Trophoblast cell (in vitro differentiated cells and primary cell): Measurements from ENCODE around the gene VWA8.

ENCODE experiments used
- DNase-seq, 2 donors: peaks; one replicate each; pipeline ENCODE4 v3.0.0-alpha.2; 2016
- H2AFZ ChIP-seq: 2 replicates; pipeline ENCODE4 v1.6.1; 2013; ENCODE audit warnings: low read length, moderate library complexity, mild to moderate bottlenecking; ENCODE audit not compliant: insufficient read depth, poor library complexity
- H2AK5ac ChIP-seq: 2 replicates; pipeline ENCODE4 v1.6.1; 2013; ENCODE audit warnings: mild to moderate bottlenecking, low read length
- H2BK120ac ChIP-seq: 2 replicates; pipeline ENCODE4 v1.6.1; 2013; ENCODE audit warnings: low read length, mild to moderate bottlenecking, moderate library complexity; ENCODE audit not compliant: insufficient read depth, poor library complexity
- H2BK12ac ChIP-seq: 2 replicates; pipeline ENCODE4 v1.6.1; 2013; ENCODE audit warnings: mild to moderate bottlenecking, low read length, moderate library complexity
- H2BK5ac ChIP-seq: 2 replicates; pipeline ENCODE4 v1.6.1; 2013; ENCODE audit warnings: low read length, low read depth, moderate library complexity, mild to moderate bottlenecking; ENCODE audit not compliant: poor library complexity
- H3K14ac ChIP-seq: 2 replicates; pipeline ENCODE4 v1.6.1; 2013; ENCODE audit warnings: mild to moderate bottlenecking, low read length
- H3K18ac ChIP-seq: 2 replicates; pipeline ENCODE4 v1.6.1; 2013; ENCODE audit warnings: mild to moderate bottlenecking, low read length
- H3K23ac ChIP-seq: 2 replicates; pipeline ENCODE4 v1.6.1; 2013; ENCODE audit warnings: low read length
- H3K27ac ChIP-seq: 2 replicates; pipeline ENCODE4 v1.5.1; 2013; ENCODE audit warnings: low read depth, mild to moderate bottlenecking, inconsistent platforms, low read length, moderate library complexity
- H3K27me3 ChIP-seq: 2 replicates; pipeline ENCODE4 v1.6.1; 2013; ENCODE audit warnings: inconsistent platforms, mild to moderate bottlenecking, low read length, moderate library complexity; ENCODE audit not compliant: insufficient read depth
- H3K36me3 ChIP-seq, 2 experiments: 1 replicate in 1 of 2; 2 replicates in 1 of 2; pipeline ENCODE4 v1.6.1; 2013; ENCODE audit warnings: low read length in 2 of 2, mild to moderate bottlenecking in 2 of 2, moderate library complexity in 1 of 2; ENCODE audit not compliant: insufficient read depth in 2 of 2, control insufficient read depth in 1 of 2
- H3K4ac ChIP-seq: 2 replicates; pipeline ENCODE4 v1.6.1; 2013; ENCODE audit warnings: low read depth, mild to moderate bottlenecking, low read length, moderate library complexity
- H3K4me1 ChIP-seq, 2 experiments: 1 replicate in 1 of 2; 2 replicates in 1 of 2; pipeline ENCODE4 v1.6.1; 2013; ENCODE audit warnings: low read length in 2 of 2, mild to moderate bottlenecking in 2 of 2, moderate library complexity in 1 of 2; ENCODE audit not compliant: insufficient read depth in 2 of 2, control insufficient read depth in 1 of 2
- H3K4me2 ChIP-seq: 2 replicates; pipeline ENCODE4 v1.6.1; 2013; ENCODE audit warnings: inconsistent platforms, mild to moderate bottlenecking, low read length, moderate library complexity
- H3K4me3 ChIP-seq: 2 replicates; pipeline ENCODE4 v1.5.1; 2013; ENCODE audit warnings: mild to moderate bottlenecking, low read depth, low read length, inconsistent platforms
- H3K79me1 ChIP-seq: one replicate; pipeline ENCODE4 v1.6.1; 2013; ENCODE audit warnings: low read length
- H3K79me2 ChIP-seq: 2 replicates; pipeline ENCODE4 v1.6.1; 2013; ENCODE audit warnings: low read length, mild to moderate bottlenecking; ENCODE audit not compliant: control insufficient read depth, insufficient read depth, poor library complexity
- H3K9ac ChIP-seq: 2 replicates; pipeline ENCODE4 v1.6.1; 2013; ENCODE audit warnings: mild to moderate bottlenecking, low read length
- H3K9me3 ChIP-seq: 2 replicates; pipeline ENCODE4 v1.6.1; 2013; ENCODE audit warnings: low read depth, mild to moderate bottlenecking, control low read depth, inconsistent platforms, low read length; ENCODE audit not compliant: insufficient read depth
- H4K12ac ChIP-seq: 2 replicates; pipeline ENCODE4 v1.6.1; 2013; ENCODE audit warnings: low read depth, mild to moderate bottlenecking, low read length, moderate library complexity
- H4K8ac ChIP-seq: 2 replicates; pipeline ENCODE4 v1.6.1; 2013; ENCODE audit warnings: low read depth, mild to moderate bottlenecking, low read length, moderate library complexity
- H4K91ac ChIP-seq: one replicate; pipeline ENCODE4 v1.6.1; 2013; ENCODE audit warnings: low read depth, mild to moderate bottlenecking, low read length, moderate library complexity
- WGBS: extraction: QIAGEN DNeasy Blood & Tissue Kit; methylation state at CpG from one replicate; pipeline ENCODE4 v1.1.7; 2013; ENCODE audit warnings: missing lambda C conversion rate; ENCODE audit not compliant: insufficient read length, insufficient coverage; ENCODE audit errors: extremely low coverage; 5-methylcytosine and 5-hydroxymethylcytosine counted together

The VWA8 gene

GRCh38 chr13:41974262-41974900 is 13.5 kb upstream of the VWA8 start:
- Histone ChIP-seq H3K18ac (no peak overlapping the region), H3K4ac (no peak overlapping the region), H3K4me3 (no peak overlapping the region), H3K27me3 (no peaks in the 10 kb centered on the region), H3K4me1 (no peaks in the 10 kb centered on the region), H2BK12ac (no peak overlapping the region), H2BK5ac (no peak overlapping the region), H3K79me1 (no peaks in the 10 kb centered on the region), H3K23ac (no peak overlapping the region), H3K9me3 (no peaks in the 10 kb centered on the region), H2AK5ac (no peak overlapping the region), H4K12ac (no peak overlapping the region), H2BK120ac (no peak overlapping the region), H4K8ac (no peak overlapping the region), H2AFZ (no peak overlapping the region), H3K79me2 (no peaks in the 10 kb centered on the region), H3K4me2 (no peak overlapping the region), H3K14ac (no peak overlapping the region), H3K27ac (no peak overlapping the region), H3K9ac (no peak overlapping the region), H3K36me3 (no peaks in the 10 kb centered on the region), H4K91ac (no peak overlapping the region)
- no CpG with 5 or more reads among the region's 11 CpGs for WGBS
- peak; percentile 44 to 66 for DNase-seq

GRCh38 chr13:41973247-41973741 is 12.4 kb upstream of the VWA8 start:
- Histone ChIP-seq H3K4me3 (no peak overlapping the region), H4K91ac (no peak overlapping the region), H3K9ac (no peak overlapping the region), H3K4ac (no peak overlapping the region), H2BK120ac (no peak overlapping the region), H4K8ac (no peak overlapping the region), H3K14ac (no peak overlapping the region), H2BK5ac (no peak overlapping the region), H2AFZ (no peak overlapping the region), H3K79me1 (no peaks in the 10 kb centered on the region), H3K79me2 (no peaks in the 10 kb centered on the region), H3K23ac (no peak overlapping the region), H4K12ac (no peak overlapping the region), H3K4me1 (no peaks in the 10 kb centered on the region), H3K9me3 (no peaks in the 10 kb centered on the region), H3K18ac (no peak overlapping the region), H2AK5ac (no peak overlapping the region), H3K36me3 (no peaks in the 10 kb centered on the region), H3K4me2 (no peak overlapping the region), H3K27ac (no peak overlapping the region), H2BK12ac (no peak overlapping the region), H3K27me3 (no peaks in the 10 kb centered on the region)
- WGBS = no CpG with 5 or more reads among the region's 7 CpGs
- DNase-seq = peak; percentile 47 to 49

- no peaks in the 10 kb centered on the region for H3K9me3 ChIP-seq
- H4K8ac ChIP-seq = no peak overlapping the region
- H3K9ac ChIP-seq = no peak overlapping the region
- H3K4me3 ChIP-seq = no peak overlapping the region
- no peaks in the 10 kb centered on the region for H3K36me3 ChIP-seq
- no peaks in the 10 kb centered on the region for H3K79me2 ChIP-seq
- H3K4me2 ChIP-seq = no peak overlapping the region
- H2BK120ac ChIP-seq = no peak overlapping the region
- H2BK12ac ChIP-seq = no peak overlapping the region
- no peak overlapping the region for H4K12ac ChIP-seq
- H4K91ac ChIP-seq = no peak overlapping the region
- peak in 1 of 2 donors; percentile 29 for DNase-seq
- H3K4me1 ChIP-seq = no peaks in the 10 kb centered on the region
- H3K14ac ChIP-seq = no peak overlapping the region
- no CpG with 5 or more reads among the region's 5 CpGs for WGBS
- no peak overlapping the region for H3K23ac ChIP-seq
- H2AFZ ChIP-seq = no peak overlapping the region
- no peaks in the 10 kb centered on the region for H3K79me1 ChIP-seq
- no peaks in the 10 kb centered on the region for H3K27me3 ChIP-seq
- no peak overlapping the region for H2BK5ac ChIP-seq
- H3K4ac ChIP-seq = no peak overlapping the region
- H3K27ac ChIP-seq = no peak overlapping the region
- H2AK5ac ChIP-seq = no peak overlapping the region
- H3K18ac ChIP-seq = no peak overlapping the region
Observed at GRCh38 chr13:41971848-41972247, 10.9 kb upstream of the VWA8 start.

GRCh38 chr13:41970918-41971317 is 10.0 kb upstream of the VWA8 start:
- Histone ChIP-seq H3K9me3 (no peaks in the 10 kb centered on the region), H3K4me2 (no peak overlapping the region), H3K36me3 (no peaks in the 10 kb centered on the region), H4K8ac (no peak overlapping the region), H4K91ac (no peak overlapping the region), H2BK5ac (no peak overlapping the region), H3K23ac (no peak overlapping the region), H3K14ac (no peak overlapping the region), H2BK120ac (no peak overlapping the region), H2AK5ac (no peak overlapping the region), H3K27ac (no peak overlapping the region), H3K9ac (no peak overlapping the region), H3K27me3 (no peaks in the 10 kb centered on the region), H2AFZ (no peak overlapping the region), H4K12ac (no peak overlapping the region), H3K18ac (no peak overlapping the region), H3K4me3 (no peak overlapping the region), H3K4me1 (no peaks in the 10 kb centered on the region), H2BK12ac (no peak overlapping the region), H3K4ac (no peak overlapping the region), H3K79me1 (no peaks in the 10 kb centered on the region), H3K79me2 (no peaks in the 10 kb centered on the region)
- DNase-seq = peak; percentile 22 to 75
- no CpG with 5 or more reads among the region's 2 CpGs for WGBS
